B cell (primary cell): ENCODE results near the gene LIME1.

Source experiments
- CTCF ChIP-seq: fragments of 200-600 bp; IDR thresholded peaks from one replicate; pipeline ENCODE4 v1.8.0; 2022; ENCODE audit warnings: antibody characterized with exemption, mild to moderate bottlenecking
- EZH2 ChIP-seq: IDR thresholded peaks from 2 replicates; pipeline ENCODE4 v1.6.1; 2012; ENCODE audit warnings: borderline replicate concordance, low read depth, mild to moderate bottlenecking, moderate library complexity, low read length; ENCODE audit not compliant: insufficient read depth, poor library complexity, severe bottlenecking

- TF ChIP-seq CTCF (no peak), EZH2 (no peak)
Measured at GRCh38 chr20:63734946-63735858, 1.3 kb upstream of the LIME1 start.
